Measurements from ENCODE around the gene ETS1. TPM values are rescaled to one million over a fixed set of nuclear protein-coding genes. Genes with fewer than 3 reads are reported as not detected.

ETS1 gene
- total and polyA plus RNA-seq, 4 donors, result 20.7 to 154 (median 78.7) TPM

- Histone ChIP-seq H3K4me3 (peak overlapping the region; percentile 69), H3K4me1 (ENCODE audit: control insufficient read depth in 5 of 5, insufficient read depth in 5 of 5, low read length in 5 of 5) (peaks cover 0 to 54% (median 13%) of the 10 kb centered on the region in 5 donors), H3K27me3 (ENCODE audit: control insufficient read depth in 3 of 3, insufficient read depth in 3 of 3, low read length in 2 of 3) (no peaks in the 10 kb centered on the region), H3K9ac (ENCODE audit: insufficient read depth in 1 of 2, low read length in 2 of 2) (peak overlapping the region in 1 of 2 donors; percentile 93), H3K27ac (ENCODE audit: low read depth in 1 of 2, low read length in 1 of 2) (peak overlapping the region; percentile 98 to 99), H3K9me3 (ENCODE audit: control insufficient read depth in 4 of 4, insufficient read depth in 3 of 4, low read length in 3 of 4) (peaks cover 0 to 2% (median 0%) of the 10 kb centered on the region in 4 donors), H3K36me3 (ENCODE audit: control insufficient read depth in 4 of 4, insufficient read depth in 4 of 4, low read length in 4 of 4) (no peaks in the 10 kb centered on the region)
- TF ChIP-seq, protein P1, sequence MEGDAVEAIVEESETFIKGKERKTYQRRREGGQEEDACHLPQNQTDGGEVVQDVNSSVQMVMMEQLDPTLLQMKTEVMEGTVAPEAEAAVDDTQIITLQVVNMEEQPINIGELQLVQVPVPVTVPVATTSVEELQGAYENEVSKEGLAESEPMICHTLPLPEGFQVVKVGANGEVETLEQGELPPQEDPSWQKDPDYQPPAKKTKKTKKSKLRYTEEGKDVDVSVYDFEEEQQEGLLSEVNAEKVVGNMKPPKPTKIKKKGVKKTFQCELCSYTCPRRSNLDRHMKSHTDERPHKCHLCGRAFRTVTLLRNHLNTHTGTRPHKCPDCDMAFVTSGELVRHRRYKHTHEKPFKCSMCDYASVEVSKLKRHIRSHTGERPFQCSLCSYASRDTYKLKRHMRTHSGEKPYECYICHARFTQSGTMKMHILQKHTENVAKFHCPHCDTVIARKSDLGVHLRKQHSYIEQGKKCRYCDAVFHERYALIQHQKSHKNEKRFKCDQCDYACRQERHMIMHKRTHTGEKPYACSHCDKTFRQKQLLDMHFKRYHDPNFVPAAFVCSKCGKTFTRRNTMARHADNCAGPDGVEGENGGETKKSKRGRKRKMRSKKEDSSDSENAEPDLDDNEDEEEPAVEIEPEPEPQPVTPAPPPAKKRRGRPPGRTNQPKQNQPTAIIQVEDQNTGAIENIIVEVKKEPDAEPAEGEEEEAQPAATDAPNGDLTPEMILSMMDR (IDR thresholded peaks at IDR 0.05; ENCODE audit: control extremely low read depth, extremely low read depth), result no peak
- ATAC-seq (ENCODE audit: insufficient read depth, low FRiP score), result no peak
- 12 to 25% methylated on average over 6 of the region's 6 CpGs for WGBS, 2 donors
- DNase-seq, result no peak
These were observed 64.3 kb downstream of the ETS1 start for GRCh38 chr11:128522943-128523518.

DNA sequence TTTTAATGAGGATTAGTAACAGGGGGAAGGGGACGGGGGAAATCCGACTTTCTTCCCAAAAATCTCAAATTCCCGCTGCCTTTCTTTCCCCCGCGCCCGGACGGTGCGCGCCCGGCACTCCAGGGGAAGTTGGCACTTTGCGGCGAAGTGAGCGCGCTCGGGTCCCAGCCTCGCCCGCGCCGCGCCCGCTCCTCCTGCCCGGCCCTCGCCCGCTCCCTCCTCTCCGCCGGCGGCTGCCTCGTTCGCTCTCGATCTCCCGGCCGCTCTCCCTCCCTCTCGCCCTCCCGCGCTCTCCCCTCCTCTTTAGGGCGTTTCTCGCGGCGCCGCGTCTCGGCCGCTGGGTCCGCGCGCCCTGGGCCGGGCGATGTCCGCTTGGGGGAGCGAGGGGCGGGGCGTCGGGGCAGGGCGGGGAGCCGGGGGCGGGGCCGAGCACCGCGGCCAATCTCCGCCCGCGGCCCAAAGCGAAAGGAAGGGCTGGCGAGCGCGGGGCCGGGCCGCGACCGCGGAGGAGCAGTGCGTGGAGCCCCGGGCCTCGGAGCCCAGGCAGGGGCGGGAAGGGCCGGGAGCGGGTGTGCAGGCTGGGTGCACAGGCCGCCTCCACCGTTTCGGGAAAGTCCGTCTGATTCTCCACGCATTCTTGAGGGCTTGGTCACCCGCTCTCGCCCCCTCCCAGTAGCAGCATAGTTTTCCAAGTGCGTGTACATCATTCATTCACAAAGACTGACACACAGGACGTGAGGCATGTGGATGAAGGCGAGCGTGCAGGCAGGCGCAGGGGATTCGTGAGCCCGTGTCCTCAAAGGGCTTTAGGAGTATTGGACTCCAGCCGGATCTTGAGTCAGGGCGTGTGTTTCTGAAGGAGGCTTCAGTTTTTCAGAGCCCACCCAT lies 65.1 kb downstream of the ETS1 start:
- H3K9ac ChIP-seq (ENCODE audit: insufficient read depth in 1 of 2, low read length in 2 of 2), result peak overlapping the region; percentile 52 to 93
- H3K27ac ChIP-seq (ENCODE audit: low read depth in 1 of 2, low read length in 1 of 2), result peak overlapping the region; percentile 98 to 99
- peak; percentile 93 for ATAC-seq (ENCODE audit: insufficient read depth, low FRiP score)
- peaks cover 0 to 62% (median 20%) of the 10 kb centered on the region in 5 donors for H3K4me1 ChIP-seq (ENCODE audit: control insufficient read depth in 5 of 5, insufficient read depth in 5 of 5, low read length in 5 of 5)
- H3K4me3 ChIP-seq, result peak overlapping the region; percentile 69
- DNase-seq, result peak; percentile 95 to 98 (median 97)
- no peaks in the 10 kb centered on the region for H3K27me3 ChIP-seq (ENCODE audit: control insufficient read depth in 3 of 3, insufficient read depth in 3 of 3, low read length in 2 of 3)
- no peaks in the 10 kb centered on the region for H3K36me3 ChIP-seq (ENCODE audit: control insufficient read depth in 4 of 4, insufficient read depth in 4 of 4, low read length in 4 of 4)
- H3K9me3 ChIP-seq (ENCODE audit: control insufficient read depth in 4 of 4, insufficient read depth in 3 of 4, low read length in 3 of 4), result peaks cover 0 to 2% (median 0%) of the 10 kb centered on the region in 4 donors
- TF ChIP-seq, protein P1 (IDR thresholded peaks at IDR 0.05; ENCODE audit: control extremely low read depth, extremely low read depth), result no peak
- WGBS, 2 donors, result 0% methylated on average over 51 to 90 of the region's 93 CpGs

DNA sequence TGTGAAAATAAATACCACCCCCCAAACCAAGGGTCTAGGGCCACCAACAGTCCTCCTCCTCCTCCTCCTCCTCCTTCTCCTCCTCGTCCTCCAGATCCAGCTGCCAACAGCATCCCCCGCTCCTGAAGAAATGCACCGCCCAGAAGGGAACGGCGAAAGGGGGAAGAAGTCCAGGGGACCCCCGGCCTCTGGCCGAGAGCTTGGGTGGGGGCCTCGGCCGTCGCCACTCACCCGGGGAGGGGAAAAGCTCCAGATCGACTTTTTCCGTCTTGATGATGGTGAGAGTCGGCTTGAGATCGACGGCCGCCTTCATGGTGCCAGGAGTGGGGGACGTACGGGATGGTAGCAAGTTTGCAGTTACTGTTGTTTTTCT lies 65.7 kb downstream of the ETS1 start:
- peak overlapping the region; percentile 69 for H3K4me3 ChIP-seq
- DNase-seq (peak; percentile 50 to 71 (median 55)), ATAC-seq (ENCODE audit: insufficient read depth, low FRiP score) (no peak)
- H3K4me1 ChIP-seq (ENCODE audit: control insufficient read depth in 5 of 5, insufficient read depth in 5 of 5, low read length in 5 of 5), result peaks cover 2 to 68% (median 26%) of the 10 kb centered on the region in 5 donors
- WGBS, 2 donors, result 1% methylated on average over 19 of the region's 19 CpGs
- peaks cover 0 to 2% (median 0%) of the 10 kb centered on the region in 4 donors for H3K9me3 ChIP-seq (ENCODE audit: control insufficient read depth in 4 of 4, insufficient read depth in 3 of 4, low read length in 3 of 4)
- H3K36me3 ChIP-seq (ENCODE audit: control insufficient read depth in 4 of 4, insufficient read depth in 4 of 4, low read length in 4 of 4), result no peaks in the 10 kb centered on the region
- TF ChIP-seq, protein P1 (IDR thresholded peaks at IDR 0.05; ENCODE audit: control extremely low read depth, extremely low read depth), result no peak
- peak overlapping the region; percentile 52 to 89 for H3K9ac ChIP-seq (ENCODE audit: insufficient read depth in 1 of 2, low read length in 2 of 2)
- H3K27me3 ChIP-seq (ENCODE audit: control insufficient read depth in 3 of 3, insufficient read depth in 3 of 3, low read length in 2 of 3), result no peaks in the 10 kb centered on the region
- H3K27ac ChIP-seq (ENCODE audit: low read depth in 1 of 2, low read length in 1 of 2), result peak overlapping the region; percentile 89 to 99

Data from lung (tissue), 12 donors.